Measurements from ENCODE around the gene SUCLG1.
"Not testable (repeated sequence)": the region's sequence is repeated elsewhere in the genome, so short reads cannot be mapped to it uniquely, and the experiment has no call there.

Gene SUCLG1

DNA sequence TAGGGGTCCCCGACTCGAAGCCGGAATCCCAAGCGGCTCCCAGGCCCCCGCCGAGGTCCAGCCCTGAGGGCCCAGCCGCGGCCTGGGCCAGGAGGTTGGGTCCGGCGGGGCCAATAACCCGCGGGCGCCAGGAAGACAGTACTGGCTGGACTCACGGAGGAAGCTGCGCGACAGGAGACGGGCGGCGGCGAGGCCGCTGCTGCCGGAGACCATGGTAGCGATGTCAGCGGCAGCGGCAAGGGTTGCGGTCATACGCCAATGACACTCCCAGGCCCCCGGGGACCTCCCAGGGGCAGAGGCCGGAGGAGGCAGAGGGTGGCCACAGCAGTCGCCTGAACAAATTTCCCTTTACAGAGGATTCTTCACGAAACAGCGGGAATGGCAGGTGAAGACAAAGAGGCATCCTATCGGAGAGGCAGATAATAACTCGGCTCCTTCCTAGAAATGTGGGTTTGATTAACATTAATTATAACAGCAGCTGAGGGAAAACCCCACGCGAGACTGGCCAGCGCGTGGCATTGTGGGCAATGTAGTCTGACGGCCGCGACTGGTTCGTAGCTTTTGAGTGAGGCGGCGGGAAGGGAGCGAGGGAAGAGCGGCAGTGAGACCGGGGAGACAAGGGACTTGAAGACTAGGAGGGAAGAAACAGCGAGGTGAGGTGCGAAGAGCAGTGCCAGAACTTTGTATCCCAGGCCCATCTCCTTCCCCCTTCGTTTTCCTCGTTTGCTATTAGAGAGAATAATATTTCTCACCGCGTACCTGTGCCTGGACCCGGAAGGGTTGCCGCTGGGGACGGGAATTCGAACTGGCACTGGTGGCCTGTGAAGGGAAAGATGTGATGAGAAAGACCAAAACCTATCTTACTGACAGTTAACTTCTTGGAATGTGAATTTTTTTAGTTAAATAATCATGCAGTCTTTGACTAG, at the start of gene SUCLG1:
Gene SUCLG1, minus strand, starts transcription at position 263 of the 926 bp plus-strand sequence. Its CDS starts 11 bp downstream, at position 252.
- peak; percentile 97 for DNase-seq (ENCODE audit: low spot score)

DNA sequence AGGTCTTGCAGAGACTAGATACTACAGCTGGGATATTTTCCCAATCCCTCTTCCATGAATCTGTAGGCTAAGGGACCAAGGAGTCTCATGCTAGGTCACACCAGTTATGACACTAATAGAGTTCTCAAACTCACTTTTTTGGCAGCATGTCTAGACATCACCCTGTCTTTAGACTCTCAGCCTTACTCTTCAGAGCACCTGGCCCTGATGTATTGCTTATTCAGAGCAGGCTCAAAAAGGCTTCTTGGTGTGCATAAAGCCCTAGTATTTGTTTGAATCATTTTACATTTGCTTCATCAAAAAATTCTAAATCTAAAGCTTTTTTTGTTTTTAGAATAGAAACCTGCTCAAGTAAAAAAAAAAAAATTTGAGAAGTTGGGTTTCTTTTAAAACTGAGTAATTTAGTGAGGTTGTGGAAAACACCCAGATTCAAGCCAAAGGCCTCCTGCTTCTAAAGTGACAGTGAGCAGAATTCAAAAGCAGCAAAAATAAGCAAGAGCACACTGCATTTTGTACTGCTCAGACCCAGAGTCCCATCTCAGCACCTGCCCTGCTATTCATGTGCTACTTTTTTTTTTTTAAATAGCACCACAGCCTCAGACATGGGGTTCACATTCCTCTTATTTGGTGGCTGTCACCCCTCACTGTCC, 39.2 kb upstream of the SUCLG1 start:
- no peak for DNase-seq (ENCODE audit: low spot score)

DNA sequence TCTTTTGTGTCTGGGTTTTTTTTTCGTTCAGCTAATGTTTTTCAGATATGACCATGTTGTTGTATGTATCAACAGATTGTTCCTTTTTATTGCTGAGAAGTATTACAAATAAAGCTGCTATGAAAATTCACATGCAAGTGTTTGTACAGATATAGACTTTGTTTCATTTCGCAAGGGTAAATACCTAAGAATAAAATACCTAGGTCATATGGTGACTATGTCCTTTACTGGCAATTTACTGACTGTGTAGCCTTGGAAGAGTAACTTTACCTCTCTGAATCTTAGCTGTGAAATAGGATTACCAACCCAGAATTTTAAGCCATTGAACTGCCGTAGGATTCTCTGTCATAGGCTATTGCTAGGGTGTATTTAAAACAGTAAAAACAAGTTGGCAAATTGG, 38.2 kb upstream of the SUCLG1 start:
- DNase-seq (ENCODE audit: low spot score) = no peak

DNA sequence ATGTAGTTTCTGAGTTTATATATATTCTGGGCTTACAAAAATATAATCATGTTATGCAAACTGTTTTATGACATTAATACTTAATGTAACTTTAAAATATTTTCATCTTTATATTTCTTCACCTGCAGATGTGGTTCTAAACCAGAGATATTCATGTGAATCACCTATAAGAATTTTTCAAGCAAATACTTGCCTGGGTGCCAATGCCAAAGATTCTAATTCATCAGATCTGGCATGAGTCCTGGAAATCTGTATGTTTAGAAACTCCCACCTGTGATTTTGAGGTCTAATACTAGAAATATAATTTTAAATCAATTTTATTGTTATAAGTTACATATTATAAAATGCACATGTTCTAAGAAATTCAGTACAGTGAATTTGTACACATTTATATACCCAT, 37.3 kb upstream of the SUCLG1 start:
- DNase-seq (ENCODE audit: low spot score) = no peak

DNA sequence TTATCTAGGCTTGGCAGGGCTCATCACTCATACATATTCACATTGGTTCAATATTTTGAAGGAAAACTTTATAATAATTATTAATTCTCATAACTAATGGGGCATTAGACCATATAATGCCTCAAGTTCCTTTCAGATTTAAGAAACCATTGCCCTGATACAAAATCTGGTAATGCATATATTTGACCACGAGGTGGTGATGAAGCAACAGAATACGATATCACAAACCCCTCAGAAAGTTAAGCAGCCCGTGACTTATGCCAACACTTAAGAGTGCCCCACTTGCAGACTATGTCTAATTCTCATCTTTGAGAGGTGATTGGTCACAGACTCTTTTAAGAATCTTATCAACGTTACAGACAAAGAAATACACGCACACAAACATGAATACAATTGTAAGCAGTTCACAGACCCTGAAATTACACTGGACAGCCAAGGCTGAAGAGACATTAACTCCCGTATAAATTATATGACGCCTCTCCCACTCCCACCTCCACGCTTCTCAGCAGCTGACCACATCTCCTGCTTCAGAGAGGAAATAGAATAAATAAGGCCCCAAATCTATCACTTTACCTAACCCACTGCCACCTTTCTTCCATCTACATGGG, 36.6 kb upstream of the SUCLG1 start:
- DNase-seq (ENCODE audit: low spot score) = peak; percentile 64

DNA sequence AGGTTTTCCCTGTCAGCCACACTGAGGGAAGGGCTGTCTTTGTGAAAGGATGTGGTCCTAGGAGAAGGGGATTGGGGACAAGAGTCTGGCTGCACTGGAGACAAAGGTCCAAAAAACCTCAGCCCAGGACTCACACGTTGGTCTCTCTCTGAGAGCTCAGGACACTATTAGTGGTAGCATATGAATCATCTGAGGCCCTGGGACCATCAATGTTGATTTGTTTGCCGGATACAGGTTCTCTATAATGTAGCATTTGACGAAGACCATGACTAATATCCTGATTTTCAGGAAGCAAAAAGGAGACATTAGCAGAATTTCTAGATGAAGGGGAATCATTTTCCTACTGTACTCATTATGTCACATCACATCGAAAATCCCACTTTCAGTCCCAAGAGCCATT, 35.0 kb upstream of the SUCLG1 start:
- no peak for DNase-seq (ENCODE audit: low spot score)

DNA sequence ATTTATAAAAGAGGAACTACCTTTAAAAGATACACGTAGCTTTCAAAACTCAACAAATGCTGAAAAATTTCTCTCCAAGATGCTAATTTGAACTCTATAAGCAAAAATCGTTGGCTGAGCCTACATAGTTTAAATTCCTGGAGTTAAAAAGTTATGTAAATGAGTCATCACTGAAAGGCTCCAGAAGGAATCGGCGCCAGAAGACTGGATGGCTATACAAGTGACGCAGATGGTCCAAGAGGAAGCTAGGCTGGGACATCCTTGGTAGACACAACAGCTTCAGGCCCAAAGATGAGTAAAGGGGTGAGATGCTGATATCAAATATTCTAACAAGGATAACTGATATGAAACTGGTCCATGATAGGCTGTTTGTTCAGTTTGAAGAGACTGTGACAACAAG, 34.4 kb upstream of the SUCLG1 start:
- DNase-seq (ENCODE audit: low spot score) = peak; percentile 78

DNA sequence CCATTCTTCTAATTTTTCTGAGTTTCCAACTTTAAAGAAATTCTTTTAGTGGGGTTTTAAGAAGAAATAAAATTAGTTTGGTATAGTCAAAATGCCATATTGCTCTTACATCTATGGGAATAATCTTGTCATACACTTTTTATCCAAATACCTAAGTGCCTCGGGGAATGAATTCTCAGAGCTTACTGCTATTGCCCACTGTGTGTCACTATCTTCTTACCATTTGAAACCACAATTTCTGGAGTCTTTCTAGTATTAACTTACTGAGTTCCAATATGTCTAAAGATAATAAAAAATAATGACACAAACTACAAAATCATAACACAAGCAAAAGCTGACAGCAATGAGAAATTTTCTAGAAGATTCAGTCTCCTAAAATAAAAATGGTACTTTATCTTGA, 33.5 kb upstream of the SUCLG1 start:
- peak; percentile 21 for DNase-seq (ENCODE audit: low spot score)

DNA sequence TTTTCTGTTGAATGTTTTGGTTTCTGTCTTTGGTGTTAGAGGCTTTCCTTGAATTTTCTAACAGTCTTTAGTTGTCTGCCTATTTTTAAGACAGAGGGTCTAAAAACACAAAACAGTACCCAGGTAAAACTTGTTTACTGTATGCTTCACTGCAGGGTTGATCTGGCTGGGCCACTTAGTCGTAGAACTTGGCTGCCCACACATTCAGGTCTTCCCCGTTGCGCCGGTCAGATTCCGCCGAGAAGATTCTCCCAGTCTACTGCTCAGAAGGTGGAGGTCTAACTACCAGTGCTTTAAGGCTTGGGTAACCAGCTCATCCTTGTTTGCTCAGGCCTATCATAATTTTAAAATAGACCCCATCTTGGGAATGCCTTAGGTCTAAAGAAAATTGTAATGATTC, 32.7 kb upstream of the SUCLG1 start:
- DNase-seq (ENCODE audit: low spot score) = no peak

DNA sequence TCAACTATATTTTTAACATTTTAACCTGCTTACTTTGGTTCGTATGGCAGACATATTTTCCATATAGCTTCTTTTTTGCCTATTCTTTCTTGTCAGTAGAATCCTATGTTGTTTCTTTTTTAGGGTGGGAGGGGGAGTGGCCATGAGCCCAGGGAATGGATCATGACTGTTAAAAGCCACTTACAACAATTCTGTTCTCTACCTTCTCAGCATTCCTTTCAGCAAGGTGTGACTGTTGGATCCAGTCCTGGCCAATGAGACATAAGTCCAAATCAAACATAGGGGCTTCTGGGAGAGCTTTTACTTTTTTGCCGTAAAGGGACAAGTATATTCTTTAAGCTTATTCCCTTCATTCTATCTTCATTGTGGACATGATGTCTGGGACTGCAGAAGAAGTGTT, 32.2 kb upstream of the SUCLG1 start:
- no peak for DNase-seq (ENCODE audit: low spot score)

DNA sequence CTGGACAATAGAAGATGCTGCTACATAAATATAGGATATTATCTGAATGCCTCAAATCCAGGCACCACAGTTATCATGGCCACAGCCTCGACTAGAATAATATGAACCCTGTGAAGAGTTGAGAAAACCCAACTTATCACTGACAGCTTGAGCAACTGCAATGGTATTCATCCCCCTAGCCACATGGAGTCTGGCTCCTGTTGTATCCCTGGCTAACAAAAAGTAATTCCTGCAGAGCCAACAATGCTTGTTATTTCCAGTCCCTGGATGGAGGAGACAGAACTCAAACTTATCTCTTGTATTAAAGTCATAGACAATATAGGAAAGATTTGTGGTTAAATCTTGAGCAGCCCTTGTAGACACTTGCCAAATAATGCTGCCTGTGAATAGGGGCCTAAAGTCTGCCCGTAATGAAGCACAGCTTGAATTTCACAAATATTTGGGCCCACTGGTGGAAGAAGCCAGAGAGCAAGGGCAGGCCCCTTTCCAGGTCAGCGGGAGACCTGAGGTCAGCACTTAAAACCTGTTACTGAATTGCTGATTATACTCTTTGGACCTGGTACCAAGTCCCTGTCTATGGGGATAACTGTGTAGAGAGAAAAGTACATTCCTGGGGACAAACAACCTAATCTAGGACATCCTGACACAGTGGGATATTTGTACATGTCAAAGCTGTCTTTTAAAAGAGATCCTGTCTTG, 28.4 kb upstream of the SUCLG1 start:
- DNase-seq (ENCODE audit: low spot score) = peak; percentile 55

DNA sequence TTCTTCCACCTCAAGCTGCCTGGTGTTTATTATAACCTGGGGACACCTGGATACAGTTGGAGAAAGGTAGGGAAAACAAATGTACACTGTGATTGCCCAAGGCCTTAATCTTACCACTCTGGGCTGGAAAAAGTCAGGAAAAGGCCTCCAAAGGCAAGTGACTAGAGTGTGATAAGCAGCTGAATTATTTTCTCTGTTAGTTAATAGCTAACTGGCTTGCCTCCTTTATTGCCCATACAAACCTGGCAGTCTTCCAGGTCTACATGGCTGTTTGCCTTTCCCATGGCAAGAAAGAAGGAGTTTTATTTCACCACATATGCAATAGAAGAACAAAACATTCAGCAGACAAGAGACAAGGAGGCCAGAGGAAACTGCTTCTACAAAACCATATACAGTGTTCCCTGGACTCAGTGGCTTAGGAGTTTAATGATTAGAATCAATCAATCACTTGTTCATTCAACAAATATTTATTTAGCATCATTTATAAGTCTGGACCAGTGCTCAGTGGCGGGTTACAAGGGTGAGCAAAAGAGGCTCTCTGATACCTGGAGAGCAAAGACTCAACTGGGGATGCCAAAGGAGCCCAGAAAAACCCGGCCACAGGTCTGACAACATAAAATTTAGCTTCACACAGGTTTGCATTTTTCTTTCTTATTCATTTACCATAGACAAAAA, 27.5 kb upstream of the SUCLG1 start:
- DNase-seq (ENCODE audit: low spot score) = no peak

DNA sequence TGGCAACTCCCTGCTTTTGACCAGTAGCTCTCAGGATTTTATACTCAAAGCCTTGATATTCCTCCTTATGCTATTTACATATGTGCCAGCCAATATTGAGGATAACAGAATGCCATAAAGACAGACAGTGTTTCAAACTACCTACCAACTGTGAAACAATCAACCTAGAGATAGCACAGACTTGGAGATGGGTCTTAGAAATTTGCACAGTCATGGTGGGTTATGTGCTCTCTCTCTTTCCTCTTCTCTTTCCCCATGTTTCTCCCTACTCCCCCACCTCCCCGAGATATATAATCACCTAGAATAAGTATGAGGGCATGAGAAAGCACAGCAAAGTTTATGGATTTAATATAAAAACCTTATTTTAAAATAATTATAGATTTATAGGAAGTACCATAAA, 24.2 kb upstream of the SUCLG1 start:
- DNase-seq (ENCODE audit: low spot score) = no peak

DNA sequence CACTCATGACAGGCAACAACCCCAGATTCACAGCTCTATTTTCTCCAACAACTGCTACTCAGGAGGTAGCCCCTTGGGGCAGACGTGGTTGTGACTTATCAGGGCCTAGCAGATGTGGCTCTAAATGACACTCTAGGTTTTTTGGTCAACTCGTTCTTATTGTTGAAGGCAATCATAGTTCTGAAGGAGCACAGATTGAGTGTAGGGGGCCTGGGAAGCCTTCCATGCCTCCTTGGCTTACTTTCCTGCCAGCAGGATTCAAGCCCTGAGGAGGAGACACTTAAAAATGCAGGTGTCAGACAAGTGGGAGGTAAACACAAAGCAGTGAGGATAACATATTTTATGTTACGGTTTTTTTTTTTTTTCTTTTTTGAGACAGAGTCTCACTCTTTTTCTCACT, 23.5 kb upstream of the SUCLG1 start:
- DNase-seq (ENCODE audit: low spot score) = no peak

DNA sequence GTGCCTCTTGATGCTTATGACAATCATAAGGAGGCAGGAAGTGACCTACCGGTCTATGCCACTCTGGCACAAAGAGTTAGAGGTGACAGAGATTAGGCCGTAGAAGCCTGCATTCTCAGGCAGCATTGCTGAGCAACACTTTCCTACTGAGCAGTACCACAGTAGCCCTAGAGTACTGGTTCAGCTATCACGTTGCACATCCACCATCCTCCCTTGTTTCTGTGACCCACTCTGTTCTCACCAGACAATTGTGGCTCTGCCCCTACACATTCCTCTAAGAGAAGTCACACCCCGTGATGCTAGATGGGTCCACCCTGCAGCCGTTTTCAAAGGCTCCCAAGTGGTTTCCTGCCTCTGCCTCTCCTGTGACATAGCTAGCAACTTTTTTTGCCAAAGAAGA, 22.6 kb upstream of the SUCLG1 start:
- DNase-seq (ENCODE audit: low spot score) = peak; percentile 76

DNA sequence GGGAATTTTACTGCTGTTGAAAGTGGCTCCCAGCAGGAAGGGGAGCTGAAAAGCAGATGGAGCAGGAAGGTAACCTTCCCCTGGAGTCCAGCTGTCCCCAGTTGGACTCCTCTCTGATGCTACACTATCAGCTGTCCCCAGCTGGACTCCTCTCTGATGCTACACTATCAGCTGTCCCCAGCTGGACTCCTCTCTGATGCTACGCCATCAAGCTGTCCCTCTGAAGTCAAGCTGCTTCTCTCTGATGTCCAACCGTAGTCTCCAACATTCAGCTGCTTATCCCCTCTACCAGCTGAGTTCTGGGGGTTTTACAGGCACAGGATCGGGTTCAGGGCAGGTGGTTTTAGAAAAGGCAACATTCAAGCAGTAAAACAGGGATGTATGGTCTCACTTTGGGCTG, 19.8 kb upstream of the SUCLG1 start:
- no peak for DNase-seq (ENCODE audit: low spot score)

DNA sequence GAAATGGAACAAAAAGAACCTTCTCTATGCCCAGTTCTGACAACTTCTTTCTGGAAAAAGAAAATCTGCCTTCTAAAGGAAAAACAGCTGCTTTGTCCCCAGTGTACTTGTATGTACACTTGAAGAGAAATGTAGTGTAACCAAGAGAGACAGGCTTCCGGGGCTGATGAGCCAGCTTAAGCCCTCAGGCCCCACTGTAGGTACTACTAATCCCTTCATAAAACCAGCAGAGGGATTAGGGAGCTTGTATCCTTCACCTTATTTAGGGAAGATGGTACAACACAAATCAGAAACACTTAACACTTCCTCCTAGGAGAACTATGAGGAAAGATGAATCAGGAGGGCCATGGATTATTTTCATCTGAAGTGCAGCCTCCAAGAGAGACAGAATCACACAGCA, 18.8 kb upstream of the SUCLG1 start:
- no peak for DNase-seq (ENCODE audit: low spot score)

DNA sequence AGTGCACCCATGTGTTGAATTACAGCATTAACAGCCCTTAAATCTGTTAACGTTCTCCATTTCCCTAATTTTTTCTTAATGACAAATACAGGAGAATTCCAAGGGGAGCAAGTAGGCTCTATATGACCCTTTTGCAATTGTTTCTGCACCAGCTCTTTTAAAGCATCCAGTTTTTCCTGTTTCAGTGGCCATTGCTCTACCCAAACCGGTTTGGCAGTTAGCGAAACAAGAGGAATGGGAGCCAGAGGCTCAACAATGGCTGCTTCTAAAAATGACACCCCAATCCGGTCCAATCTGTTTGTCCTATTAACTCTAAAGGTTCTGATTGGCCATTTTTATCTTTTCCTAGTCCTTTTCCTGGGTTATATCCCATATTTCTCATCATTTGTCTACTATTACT, 15.1 kb upstream of the SUCLG1 start:
- DNase-seq (ENCODE audit: low spot score) = no peak

DNA sequence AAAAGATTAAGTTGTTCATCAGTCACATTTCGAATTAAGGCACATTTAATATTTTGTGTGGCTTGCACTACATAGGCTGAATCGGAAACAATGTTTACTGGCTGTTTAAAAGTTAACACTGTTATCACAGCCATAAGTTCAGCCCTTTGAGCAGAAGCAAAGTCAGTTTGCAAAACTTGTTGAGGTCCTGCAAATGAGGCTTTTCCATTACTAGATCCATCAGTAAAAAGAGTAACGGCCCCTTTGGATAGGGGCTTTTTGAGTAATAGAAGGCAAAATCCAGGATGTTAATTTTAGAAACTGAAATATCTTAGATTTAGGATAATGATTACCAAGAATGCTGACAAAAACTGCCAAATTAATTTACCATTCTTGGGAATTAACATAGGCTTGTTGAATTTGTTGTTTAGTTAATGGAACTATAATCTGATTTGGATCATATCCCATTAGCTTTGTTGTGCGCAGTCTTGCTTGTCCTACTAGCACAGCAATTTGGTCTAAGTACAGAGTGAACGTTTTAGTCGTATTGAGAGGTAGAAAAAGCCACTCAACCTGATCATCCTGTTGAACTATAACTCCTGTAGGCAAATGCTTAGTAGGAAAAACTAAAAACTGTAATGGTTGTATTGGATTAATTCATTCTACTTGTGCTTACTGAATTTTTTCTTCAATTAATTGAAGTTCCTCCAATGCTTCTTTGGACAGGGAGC, 13.9 kb upstream of the SUCLG1 start:
- no peak for DNase-seq (ENCODE audit: low spot score)

DNA sequence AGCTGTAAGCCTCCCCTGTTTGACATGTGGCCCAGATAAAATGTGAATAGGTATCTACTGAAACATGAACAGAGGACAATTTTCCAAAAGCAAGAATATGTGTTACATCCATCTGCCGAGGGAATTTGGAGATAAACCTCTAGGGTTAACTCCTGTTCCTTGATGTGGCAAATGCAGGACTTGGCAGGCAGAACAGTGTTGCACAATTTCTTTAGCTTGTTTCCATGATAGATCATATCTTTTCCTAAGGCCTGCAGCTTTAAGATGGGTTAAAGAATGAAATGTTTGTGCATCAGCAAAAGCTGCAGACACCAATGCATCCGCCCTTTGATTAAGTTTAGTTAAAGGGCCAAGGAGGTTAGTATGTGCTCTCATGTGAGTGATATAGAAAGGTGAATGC, 13.3 kb upstream of the SUCLG1 start:
- not testable (repeated sequence) for DNase-seq (ENCODE audit: low spot score)

DNA sequence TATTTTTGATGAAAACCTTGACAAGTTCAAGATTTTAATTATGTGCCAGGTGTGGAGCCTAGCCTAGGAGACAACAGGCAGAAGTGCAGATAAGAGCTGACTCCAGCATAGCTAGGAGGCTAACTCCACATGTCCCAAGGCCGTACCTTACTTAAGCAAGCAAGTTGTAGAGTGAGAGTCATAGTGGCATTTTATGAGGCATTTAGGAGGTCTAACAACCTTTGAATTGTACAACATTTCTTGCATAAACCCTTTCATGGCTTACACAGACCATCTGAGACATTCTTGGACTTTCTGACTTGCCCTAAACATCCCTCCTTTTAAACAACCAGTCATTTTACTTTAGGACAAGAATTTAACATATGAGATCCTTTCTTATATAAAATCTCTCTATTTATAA, 8.3 kb upstream of the SUCLG1 start:
- DNase-seq (ENCODE audit: low spot score) = no peak

Data from GM03348 (cell line).